ENCODE measurements around the gene OR56B1.
"Not testable (repeated sequence)": the region's sequence is repeated elsewhere in the genome, so short reads cannot be mapped to it uniquely, and the experiment has no call there.

The OR56B1 gene

DNA sequence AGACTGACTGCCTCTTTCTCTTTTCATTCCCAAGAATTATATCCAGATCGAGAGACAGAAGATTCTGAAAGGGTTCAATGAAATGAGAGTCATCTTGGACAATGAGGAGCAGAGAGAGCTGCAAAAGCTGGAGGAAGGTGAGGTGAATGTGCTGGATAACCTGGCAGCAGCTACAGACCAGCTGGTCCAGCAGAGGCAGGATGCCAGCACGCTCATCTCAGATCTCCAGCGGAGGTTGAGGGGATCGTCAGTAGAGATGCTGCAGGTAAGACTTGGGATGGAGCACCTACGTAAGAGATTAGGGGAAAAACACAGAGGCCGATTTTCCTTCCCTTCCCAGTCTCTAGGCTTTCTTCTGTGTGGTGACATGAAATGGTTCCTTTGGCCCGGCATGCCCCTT is 38.0 kb upstream of the OR56B1 start:
- no peak overlapping the region for H3K27ac ChIP-seq (ENCODE audit: insufficient read depth, low read depth, low read length, poor library complexity, severe bottlenecking)
- H3K4me3 ChIP-seq (ENCODE audit: insufficient read depth, low read depth, low read length), result no peak overlapping the region
- no peaks in the 10 kb centered on the region for H3K4me1 ChIP-seq (ENCODE audit: control insufficient read depth, insufficient read depth, low read length)
- WGBS, 2 experiments, result 92 to 94% methylated on average over 6 to 7 of the region's 7 CpGs
- no peaks in the 10 kb centered on the region for H3K9me3 ChIP-seq (ENCODE audit: control insufficient read depth, low read length)
- H3K36me3 ChIP-seq (ENCODE audit: control insufficient read depth, insufficient read depth, low read length), result no peaks in the 10 kb centered on the region
- no peaks in the 10 kb centered on the region for H3K27me3 ChIP-seq (ENCODE audit: control insufficient read depth, insufficient read depth, low read length, poor library complexity, severe bottlenecking)

DNA sequence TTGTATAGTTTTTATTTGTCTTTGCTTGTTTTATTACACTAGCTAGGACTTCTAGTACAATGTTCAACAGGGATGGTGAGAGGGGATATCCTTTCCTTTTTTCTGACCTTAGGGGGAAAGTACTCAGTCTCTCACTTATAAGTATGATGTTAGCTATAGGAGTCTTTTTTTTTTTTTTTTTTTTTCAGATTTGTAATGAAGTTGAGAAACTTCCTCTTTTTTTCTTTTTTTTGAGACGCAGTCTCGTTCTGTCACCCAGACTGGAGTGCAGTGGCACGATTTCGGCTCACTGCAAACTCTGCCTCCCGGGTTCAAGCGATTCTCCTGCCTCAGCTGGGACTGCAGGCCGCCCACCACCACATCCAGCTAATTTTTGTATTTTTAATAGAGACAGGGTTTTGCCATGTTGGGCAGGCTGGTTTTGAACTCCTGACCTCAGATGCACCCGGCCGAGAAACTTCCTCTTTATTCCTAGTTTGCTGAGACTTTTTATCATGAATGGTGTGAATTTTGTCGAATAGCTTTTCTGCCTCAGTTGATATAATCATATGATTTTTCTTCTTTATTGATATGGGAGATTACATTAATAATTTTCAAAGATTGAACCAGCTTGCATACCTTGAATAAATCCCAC is 35.7 kb upstream of the OR56B1 start:
- Histone ChIP-seq H3K27me3 (ENCODE audit: control insufficient read depth, insufficient read depth, low read length, poor library complexity, severe bottlenecking) (no peaks in the 10 kb centered on the region), H3K9me3 (ENCODE audit: control insufficient read depth, low read length) (no peaks in the 10 kb centered on the region), H3K36me3 (ENCODE audit: control insufficient read depth, insufficient read depth, low read length) (no peaks in the 10 kb centered on the region), H3K4me1 (ENCODE audit: control insufficient read depth, insufficient read depth, low read length) (no peaks in the 10 kb centered on the region), H3K27ac (ENCODE audit: insufficient read depth, low read depth, low read length, poor library complexity, severe bottlenecking) (no peak overlapping the region), H3K4me3 (ENCODE audit: insufficient read depth, low read depth, low read length) (no peak overlapping the region)
- WGBS, 2 experiments, result 93 to 96% methylated on average over 9 of the region's 10 CpGs

GRCh38 chr11:5701055-5701577 is 35.1 kb upstream of the OR56B1 start:
- 77 to 83% methylated on average over 3 of the region's 3 CpGs for WGBS, 2 experiments
- Histone ChIP-seq H3K36me3 (ENCODE audit: control insufficient read depth, insufficient read depth, low read length) (no peaks in the 10 kb centered on the region), H3K4me3 (ENCODE audit: insufficient read depth, low read depth, low read length) (no peak overlapping the region), H3K4me1 (ENCODE audit: control insufficient read depth, insufficient read depth, low read length) (no peaks in the 10 kb centered on the region), H3K27ac (ENCODE audit: insufficient read depth, low read depth, low read length, poor library complexity, severe bottlenecking) (no peak overlapping the region), H3K27me3 (ENCODE audit: control insufficient read depth, insufficient read depth, low read length, poor library complexity, severe bottlenecking) (no peaks in the 10 kb centered on the region), H3K9me3 (ENCODE audit: control insufficient read depth, low read length) (no peaks in the 10 kb centered on the region)

GRCh38 chr11:5703741-5704536 is 32.3 kb upstream of the OR56B1 start:
- Histone ChIP-seq H3K9me3 (ENCODE audit: control insufficient read depth, low read length) (no peaks in the 10 kb centered on the region), H3K36me3 (ENCODE audit: control insufficient read depth, insufficient read depth, low read length) (no peaks in the 10 kb centered on the region), H3K27ac (ENCODE audit: insufficient read depth, low read depth, low read length, poor library complexity, severe bottlenecking) (no peak overlapping the region), H3K4me1 (ENCODE audit: control insufficient read depth, insufficient read depth, low read length) (no peaks in the 10 kb centered on the region), H3K27me3 (ENCODE audit: control insufficient read depth, insufficient read depth, low read length, poor library complexity, severe bottlenecking) (no peaks in the 10 kb centered on the region), H3K4me3 (ENCODE audit: insufficient read depth, low read depth, low read length) (no peak overlapping the region)
- 100% methylated on average over 1 of the region's 2 CpGs; no CpG with 5 or more reads in 1 of the 2 experiments for WGBS, 2 experiments

- Histone ChIP-seq H3K4me1 (ENCODE audit: control insufficient read depth, insufficient read depth, low read length) (no peaks in the 10 kb centered on the region), H3K27ac (ENCODE audit: insufficient read depth, low read depth, low read length, poor library complexity, severe bottlenecking) (no peak overlapping the region), H3K4me3 (ENCODE audit: insufficient read depth, low read depth, low read length) (no peak overlapping the region), H3K9me3 (ENCODE audit: control insufficient read depth, low read length) (no peaks in the 10 kb centered on the region), H3K36me3 (ENCODE audit: control insufficient read depth, insufficient read depth, low read length) (no peaks in the 10 kb centered on the region), H3K27me3 (ENCODE audit: control insufficient read depth, insufficient read depth, low read length, poor library complexity, severe bottlenecking) (no peaks in the 10 kb centered on the region)
- 95 to 100% methylated on average over 2 of the region's 4 CpGs for WGBS, 2 experiments
Observed at GRCh38 chr11:5705688-5706087, 30.6 kb upstream of the OR56B1 start.

DNA sequence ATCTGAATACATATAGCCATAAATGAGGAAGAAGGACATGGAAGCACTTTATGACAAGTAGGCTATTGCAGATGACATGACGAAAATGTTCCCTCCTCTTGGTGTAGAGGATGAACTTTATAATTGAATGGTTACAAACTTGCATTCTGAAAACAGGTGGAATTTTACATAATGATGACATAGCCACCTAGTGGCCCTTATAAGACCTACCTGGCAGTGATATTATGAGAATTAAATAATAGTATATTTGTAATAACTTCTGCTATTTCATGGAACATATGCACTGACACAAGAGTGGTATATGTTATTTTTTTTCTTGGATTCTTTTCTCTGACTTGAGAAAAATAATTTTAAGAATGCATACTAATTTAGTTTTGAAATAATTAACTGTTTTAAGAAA is 23.7 kb upstream of the OR56B1 start:
- WGBS, 2 experiments, result 92 to 96% methylated on average over 1 of the region's 1 CpG
- H3K27me3 ChIP-seq (ENCODE audit: control insufficient read depth, insufficient read depth, low read length, poor library complexity, severe bottlenecking), result no peaks in the 10 kb centered on the region
- H3K4me1 ChIP-seq (ENCODE audit: control insufficient read depth, insufficient read depth, low read length), result no peaks in the 10 kb centered on the region

DNA sequence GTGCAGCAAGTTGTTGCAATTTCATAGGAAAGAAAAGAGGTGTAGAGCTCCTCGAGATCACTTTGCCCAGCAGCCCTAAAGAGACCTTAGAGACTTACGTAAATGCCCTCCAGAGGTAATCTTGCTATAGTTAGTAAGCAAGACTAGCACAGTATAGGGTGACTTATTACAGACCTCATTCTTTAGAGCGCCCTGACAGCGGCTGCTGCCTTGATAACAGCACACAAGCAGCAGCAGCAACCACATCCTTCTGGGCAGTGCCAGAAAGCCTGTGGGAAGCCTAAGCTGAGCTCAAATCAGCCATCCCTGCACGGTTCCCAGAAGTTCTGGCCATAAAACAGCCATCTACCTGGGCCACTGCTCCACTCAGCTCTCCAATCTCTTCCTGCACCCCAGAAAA is 22.6 kb upstream of the OR56B1 start:
- H3K36me3 ChIP-seq (ENCODE audit: control insufficient read depth, insufficient read depth, low read length), result no peaks in the 10 kb centered on the region
- WGBS, 2 experiments, result 92 to 93% methylated on average over 5 of the region's 5 CpGs
- H3K4me1 ChIP-seq (ENCODE audit: control insufficient read depth, insufficient read depth, low read length), result no peaks in the 10 kb centered on the region
- no peak overlapping the region for H3K27ac ChIP-seq (ENCODE audit: insufficient read depth, low read depth, low read length, poor library complexity, severe bottlenecking)
- H3K9me3 ChIP-seq (ENCODE audit: control insufficient read depth, low read length), result no peaks in the 10 kb centered on the region
- H3K27me3 ChIP-seq (ENCODE audit: control insufficient read depth, insufficient read depth, low read length, poor library complexity, severe bottlenecking), result no peaks in the 10 kb centered on the region
- H3K4me3 ChIP-seq (ENCODE audit: insufficient read depth, low read depth, low read length), result no peak overlapping the region

More for the DNA sequence above, 23.7 kb upstream of the OR56B1 start:
- no peaks in the 10 kb centered on the region for H3K36me3 ChIP-seq (ENCODE audit: control insufficient read depth, insufficient read depth, low read length)
- H3K27ac ChIP-seq (ENCODE audit: insufficient read depth, low read depth, low read length, poor library complexity, severe bottlenecking), result no peak overlapping the region
- no peaks in the 10 kb centered on the region for H3K9me3 ChIP-seq (ENCODE audit: control insufficient read depth, low read length)
- no peak overlapping the region for H3K4me3 ChIP-seq (ENCODE audit: insufficient read depth, low read depth, low read length)

- not testable (repeated sequence) for H3K36me3 ChIP-seq (ENCODE audit: control insufficient read depth, insufficient read depth, low read length)
- 75 to 80% methylated on average over 1 of the region's 1 CpG for WGBS, 2 experiments
Observed at GRCh38 chr11:5716518-5716917, 19.7 kb upstream of the OR56B1 start.

DNA sequence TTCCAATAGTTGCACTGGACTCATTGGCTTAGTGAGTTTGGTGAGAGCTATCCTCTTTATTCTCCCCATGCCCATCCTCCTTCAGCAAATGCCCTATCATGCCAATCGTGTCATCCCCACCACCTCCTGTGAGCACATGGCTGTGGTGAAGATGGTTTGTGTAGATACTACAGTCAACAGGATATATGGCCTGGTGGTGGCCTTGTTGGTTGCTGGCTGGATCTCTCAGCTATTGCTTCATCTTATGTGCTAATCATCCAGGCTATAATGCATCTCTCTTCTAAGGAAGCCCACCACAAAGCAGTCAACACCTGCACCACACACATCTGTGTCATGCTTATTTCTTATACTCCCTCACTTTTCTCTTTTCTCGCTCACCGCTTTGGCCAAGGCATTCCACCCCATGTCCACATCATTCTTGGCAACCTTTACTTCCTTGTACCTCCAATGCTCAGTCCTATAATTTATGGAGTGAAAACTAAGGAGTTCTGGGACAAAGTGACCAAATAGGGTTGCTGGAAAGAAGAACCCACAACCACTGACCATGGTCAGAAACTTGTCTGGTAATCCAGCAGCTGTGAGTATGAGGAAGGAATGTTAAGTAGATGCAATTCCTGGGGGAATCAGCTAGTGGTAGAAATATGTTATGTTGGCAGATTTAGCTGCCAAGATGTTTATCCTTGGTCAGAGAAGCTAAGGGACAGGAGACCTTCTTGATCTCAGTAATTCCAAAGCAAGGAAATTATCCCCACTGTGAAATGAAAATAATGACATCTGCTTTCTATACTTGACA is 16.3 kb upstream of the OR56B1 start:
- H3K4me3 ChIP-seq (ENCODE audit: insufficient read depth, low read depth, low read length), result no peak overlapping the region
- H3K9me3 ChIP-seq (ENCODE audit: control insufficient read depth, low read length), result no peaks in the 10 kb centered on the region
- H3K4me1 ChIP-seq (ENCODE audit: control insufficient read depth, insufficient read depth, low read length), result no peaks in the 10 kb centered on the region
- WGBS, 2 experiments, result 91 to 100% methylated on average over 3 of the region's 3 CpGs
- no peak overlapping the region for H3K27ac ChIP-seq (ENCODE audit: insufficient read depth, low read depth, low read length, poor library complexity, severe bottlenecking)
- H3K36me3 ChIP-seq (ENCODE audit: control insufficient read depth, insufficient read depth, low read length), result no peaks in the 10 kb centered on the region
- no peaks in the 10 kb centered on the region for H3K27me3 ChIP-seq (ENCODE audit: control insufficient read depth, insufficient read depth, low read length, poor library complexity, severe bottlenecking)

More at GRCh38 chr11:5716518-5716917, 19.7 kb upstream of the OR56B1 start:
- not testable (repeated sequence) for H3K27me3 ChIP-seq (ENCODE audit: control insufficient read depth, insufficient read depth, low read length, poor library complexity, severe bottlenecking); H3K4me1 ChIP-seq (ENCODE audit: control insufficient read depth, insufficient read depth, low read length); H3K4me3 ChIP-seq (ENCODE audit: insufficient read depth, low read depth, low read length); H3K9me3 ChIP-seq (ENCODE audit: control insufficient read depth, low read length); H3K27ac ChIP-seq (ENCODE audit: insufficient read depth, low read depth, low read length, poor library complexity, severe bottlenecking)

DNA sequence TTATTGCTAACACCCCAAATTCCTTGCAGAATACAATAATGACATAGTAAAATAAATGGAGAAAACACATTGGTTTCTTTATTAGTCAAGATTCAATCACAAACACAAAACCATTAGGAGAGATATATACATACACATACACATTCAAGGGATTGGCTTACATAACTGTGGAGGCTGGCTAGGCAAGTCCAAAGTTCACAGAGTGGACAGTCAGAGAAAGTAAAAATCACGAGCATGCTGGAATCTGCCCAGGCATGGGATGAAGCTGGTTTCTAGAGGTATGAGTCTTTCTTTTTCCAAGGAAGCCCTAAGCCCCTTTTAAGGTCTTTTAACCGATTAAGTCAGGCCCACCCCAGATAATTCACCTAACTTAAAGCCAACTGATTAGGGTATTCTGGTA is 13.6 kb upstream of the OR56B1 start:
- H3K36me3 ChIP-seq (ENCODE audit: control insufficient read depth, insufficient read depth, low read length), result no peaks in the 10 kb centered on the region
- no peaks in the 10 kb centered on the region for H3K27me3 ChIP-seq (ENCODE audit: control insufficient read depth, insufficient read depth, low read length, poor library complexity, severe bottlenecking)
- 88 to 93% methylated on average over 2 of the region's 2 CpGs for WGBS, 2 experiments
- no peak overlapping the region for H3K4me3 ChIP-seq (ENCODE audit: insufficient read depth, low read depth, low read length)
- no peaks in the 10 kb centered on the region for H3K9me3 ChIP-seq (ENCODE audit: control insufficient read depth, low read length)
- H3K27ac ChIP-seq (ENCODE audit: insufficient read depth, low read depth, low read length, poor library complexity, severe bottlenecking), result no peak overlapping the region
- H3K4me1 ChIP-seq (ENCODE audit: control insufficient read depth, insufficient read depth, low read length), result no peaks in the 10 kb centered on the region

Data from ectodermal cell (in vitro differentiated cells).